Measurements from ENCODE around the gene ANKRD2.

GRCh38 chr10:97547271-97547600 is 25.3 kb upstream of the ANKRD2 start:
- TF ChIP-seq, protein P1, sequence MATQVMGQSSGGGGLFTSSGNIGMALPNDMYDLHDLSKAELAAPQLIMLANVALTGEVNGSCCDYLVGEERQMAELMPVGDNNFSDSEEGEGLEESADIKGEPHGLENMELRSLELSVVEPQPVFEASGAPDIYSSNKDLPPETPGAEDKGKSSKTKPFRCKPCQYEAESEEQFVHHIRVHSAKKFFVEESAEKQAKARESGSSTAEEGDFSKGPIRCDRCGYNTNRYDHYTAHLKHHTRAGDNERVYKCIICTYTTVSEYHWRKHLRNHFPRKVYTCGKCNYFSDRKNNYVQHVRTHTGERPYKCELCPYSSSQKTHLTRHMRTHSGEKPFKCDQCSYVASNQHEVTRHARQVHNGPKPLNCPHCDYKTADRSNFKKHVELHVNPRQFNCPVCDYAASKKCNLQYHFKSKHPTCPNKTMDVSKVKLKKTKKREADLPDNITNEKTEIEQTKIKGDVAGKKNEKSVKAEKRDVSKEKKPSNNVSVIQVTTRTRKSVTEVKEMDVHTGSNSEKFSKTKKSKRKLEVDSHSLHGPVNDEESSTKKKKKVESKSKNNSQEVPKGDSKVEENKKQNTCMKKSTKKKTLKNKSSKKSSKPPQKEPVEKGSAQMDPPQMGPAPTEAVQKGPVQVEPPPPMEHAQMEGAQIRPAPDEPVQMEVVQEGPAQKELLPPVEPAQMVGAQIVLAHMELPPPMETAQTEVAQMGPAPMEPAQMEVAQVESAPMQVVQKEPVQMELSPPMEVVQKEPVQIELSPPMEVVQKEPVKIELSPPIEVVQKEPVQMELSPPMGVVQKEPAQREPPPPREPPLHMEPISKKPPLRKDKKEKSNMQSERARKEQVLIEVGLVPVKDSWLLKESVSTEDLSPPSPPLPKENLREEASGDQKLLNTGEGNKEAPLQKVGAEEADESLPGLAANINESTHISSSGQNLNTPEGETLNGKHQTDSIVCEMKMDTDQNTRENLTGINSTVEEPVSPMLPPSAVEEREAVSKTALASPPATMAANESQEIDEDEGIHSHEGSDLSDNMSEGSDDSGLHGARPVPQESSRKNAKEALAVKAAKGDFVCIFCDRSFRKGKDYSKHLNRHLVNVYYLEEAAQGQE (IDR thresholded peaks at IDR 0.05; ENCODE audit: low read depth, low read length): no peak
- TF ChIP-seq EGR1 (IDR thresholded peaks at IDR 0.05; ENCODE audit: borderline replicate concordance in 1 of 2, low read depth in 2 of 2, low read length in 2 of 2) (no peak), SMAD1 (IDR thresholded peaks at IDR 0.05; ENCODE audit: low read depth, partially characterized antibody) (no peak)

Data from GM12878 (cell line).